Activated naive CD8-positive, alpha-beta T cell treated with anti-CD3 and anti-CD28 coated beads, Interleukin-2, amount 50 U/mL, for 24 hours (primary cell): ENCODE measurements around the gene RAF1.
"Not testable (repeated sequence)": the region's sequence is repeated elsewhere in the genome, so short reads cannot be mapped to it uniquely, and the experiment has no call there.

Experiments
- ATAC-seq: fragments of 150-1000 bp; cut with Tn5 transposase; one replicate; pipeline ENCODE4 v1.10.0; 2021
- DNase-seq: peaks from one replicate; pipeline ENCODE4 v3.0.0; 2021
- H3K27ac Mint-ChIP-seq: one replicate; pipeline ENCODE4 v1.8.0; 2021; ENCODE audit warnings: mild to moderate bottlenecking, mixed read lengths
- H3K27me3 Mint-ChIP-seq: one replicate; pipeline ENCODE4 v1.8.0; 2021; ENCODE audit warnings: mixed read lengths
- H3K36me3 Mint-ChIP-seq: one replicate; pipeline ENCODE4 v1.8.0; 2021; ENCODE audit warnings: low read depth, mixed read lengths
- H3K4me1 Mint-ChIP-seq: one replicate; pipeline ENCODE4 v1.8.0; 2021; ENCODE audit warnings: mixed read lengths
- H3K4me3 Mint-ChIP-seq: one replicate; pipeline ENCODE4 v1.8.0; 2021; ENCODE audit warnings: mild to moderate bottlenecking, moderate library complexity, mixed read lengths
- H3K9me3 Mint-ChIP-seq: one replicate; pipeline ENCODE4 v1.8.0; 2021; ENCODE audit warnings: mixed read lengths

The RAF1 gene

GRCh38 chr3:12661926-12662592 is 1.9 kb downstream of the RAF1 start:
- H3K27ac Mint-ChIP-seq, result peak overlapping the region; percentile 90
- DNase-seq, result no peak
- ATAC-seq, result no peak
- H3K27me3 Mint-ChIP-seq, result no peaks in the 10 kb centered on the region
- peaks cover 12% of the 10 kb centered on the region for H3K36me3 Mint-ChIP-seq
- peak overlapping the region; percentile 92 for H3K4me3 Mint-ChIP-seq
- peaks cover 51% of the 10 kb centered on the region for H3K4me1 Mint-ChIP-seq
- no peaks in the 10 kb centered on the region for H3K9me3 Mint-ChIP-seq

GRCh38 chr3:12661375-12661774 is 2.5 kb downstream of the RAF1 start:
- Mint-ChIP-seq H3K4me1 (peaks cover 58% of the 10 kb centered on the region), H3K36me3 (peaks cover 13% of the 10 kb centered on the region), H3K4me3 (peak overlapping the region; percentile 21)
- not testable (repeated sequence) for H3K9me3 Mint-ChIP-seq, ATAC-seq, H3K27me3 Mint-ChIP-seq, DNase-seq, H3K27ac Mint-ChIP-seq

DNA sequence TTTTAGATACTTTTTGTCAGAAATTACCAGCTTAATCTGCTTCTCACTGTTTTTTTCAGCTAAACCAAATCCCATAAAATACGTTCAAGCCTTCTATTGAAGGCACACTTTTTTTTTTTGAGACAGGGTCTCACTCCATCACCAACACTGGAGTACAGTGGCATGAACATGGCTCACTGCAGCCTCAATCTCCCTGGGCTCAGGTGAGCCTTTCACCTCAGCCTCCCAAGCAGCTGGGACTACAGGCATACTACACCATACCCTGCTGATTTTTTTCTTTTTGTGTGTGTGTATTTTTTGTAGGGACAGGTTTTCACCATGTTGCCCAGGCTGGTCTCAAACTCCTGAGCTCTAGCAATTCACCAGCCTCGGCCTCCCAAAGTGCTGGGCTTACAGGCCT is 3.7 kb downstream of the RAF1 start:
- H3K4me1 Mint-ChIP-seq, result peaks cover 69% of the 10 kb centered on the region
- no peak overlapping the region for H3K27ac Mint-ChIP-seq
- H3K27me3 Mint-ChIP-seq, result no peaks in the 10 kb centered on the region
- peaks cover 15% of the 10 kb centered on the region for H3K36me3 Mint-ChIP-seq
- no peak overlapping the region for H3K4me3 Mint-ChIP-seq
- DNase-seq (no peak), ATAC-seq (no peak)
- no peaks in the 10 kb centered on the region for H3K9me3 Mint-ChIP-seq

- H3K4me1 Mint-ChIP-seq, result peaks cover 67% of the 10 kb centered on the region
- H3K27me3 Mint-ChIP-seq, result no peaks in the 10 kb centered on the region
- no peak for ATAC-seq
- H3K9me3 Mint-ChIP-seq, result no peaks in the 10 kb centered on the region
- peaks cover 15% of the 10 kb centered on the region for H3K36me3 Mint-ChIP-seq
- no peak for DNase-seq
- peak overlapping the region; percentile 35 for H3K4me3 Mint-ChIP-seq
- peak overlapping the region; percentile 78 for H3K27ac Mint-ChIP-seq
Measured at GRCh38 chr3:12659316-12660015, 4.5 kb downstream of the RAF1 start.

GRCh38 chr3:12658593-12659058 is 5.3 kb downstream of the RAF1 start:
- Mint-ChIP-seq H3K36me3 (peaks cover 15% of the 10 kb centered on the region), H3K4me3 (peak overlapping the region; percentile 52), H3K27me3 (no peaks in the 10 kb centered on the region), H3K27ac (peak overlapping the region; percentile 83), H3K4me1 (peaks cover 68% of the 10 kb centered on the region), H3K9me3 (no peaks in the 10 kb centered on the region)
- ATAC-seq (peak; percentile 38), DNase-seq (no peak)

GRCh38 chr3:12656850-12657249 is 7.1 kb downstream of the RAF1 start:
- no peaks in the 10 kb centered on the region for H3K9me3 Mint-ChIP-seq
- H3K36me3 Mint-ChIP-seq, result peaks cover 12% of the 10 kb centered on the region
- ATAC-seq, result no peak
- H3K4me3 Mint-ChIP-seq, result no peak overlapping the region
- no peaks in the 10 kb centered on the region for H3K27me3 Mint-ChIP-seq
- no peak overlapping the region for H3K27ac Mint-ChIP-seq
- peaks cover 64% of the 10 kb centered on the region for H3K4me1 Mint-ChIP-seq
- DNase-seq, result no peak

DNA sequence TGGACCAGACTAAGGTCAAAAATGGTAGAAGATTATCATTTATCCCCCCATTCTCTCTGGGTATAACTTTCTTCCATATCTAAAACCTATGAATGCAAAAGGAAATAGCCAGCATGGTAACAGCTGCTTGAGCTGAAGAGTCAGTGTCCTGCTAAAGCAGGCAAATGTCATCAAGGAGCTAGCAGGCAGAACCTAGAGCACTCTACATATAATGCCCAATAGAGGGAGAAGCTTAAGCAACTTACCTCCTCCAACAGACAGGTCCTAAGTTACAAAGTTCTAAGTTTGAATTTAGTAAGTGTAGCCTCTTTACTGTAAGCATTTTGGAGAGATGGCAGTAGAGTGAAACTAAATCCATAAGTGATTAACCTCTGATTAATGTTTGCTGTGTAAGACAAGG is 7.7 kb downstream of the RAF1 start:
- Mint-ChIP-seq H3K27me3 (no peaks in the 10 kb centered on the region), H3K27ac (no peak overlapping the region), H3K4me3 (no peak overlapping the region), H3K9me3 (no peaks in the 10 kb centered on the region), H3K4me1 (peaks cover 63% of the 10 kb centered on the region), H3K36me3 (peaks cover 15% of the 10 kb centered on the region)
- ATAC-seq (no peak), DNase-seq (no peak)

GRCh38 chr3:12655701-12656100 is 8.2 kb downstream of the RAF1 start:
- Mint-ChIP-seq H3K36me3 (peaks cover 15% of the 10 kb centered on the region), H3K27ac (peak overlapping the region; percentile 22), H3K4me3 (no peak overlapping the region), H3K27me3 (no peaks in the 10 kb centered on the region), H3K4me1 (peaks cover 61% of the 10 kb centered on the region), H3K9me3 (no peaks in the 10 kb centered on the region)
- ATAC-seq (peak; percentile 55), DNase-seq (no peak)

DNA sequence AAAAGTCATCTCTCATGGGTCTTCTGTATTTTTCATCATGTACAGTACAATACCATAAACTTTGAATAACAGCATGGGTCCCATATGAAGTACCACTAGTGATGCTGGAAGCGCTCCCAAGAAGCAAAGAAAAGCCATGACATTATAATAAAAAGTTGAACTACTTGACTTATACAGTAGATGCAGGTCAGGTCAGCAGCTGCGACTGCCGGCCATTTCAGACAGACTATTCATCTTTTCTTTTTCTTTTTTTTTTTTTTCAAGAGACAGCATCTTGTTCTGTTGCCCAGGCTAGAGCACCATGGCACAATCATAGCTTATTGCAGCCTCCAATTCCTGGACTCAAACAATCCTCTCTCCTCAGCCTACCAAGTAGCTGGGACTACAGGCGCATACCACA is 10.2 kb downstream of the RAF1 start:
- Mint-ChIP-seq H3K9me3 (no peaks in the 10 kb centered on the region), H3K27ac (no peak overlapping the region), H3K4me3 (no peak overlapping the region), H3K36me3 (peaks cover 14% of the 10 kb centered on the region), H3K4me1 (peaks cover 58% of the 10 kb centered on the region), H3K27me3 (no peaks in the 10 kb centered on the region)
- ATAC-seq, result no peak
- no peak for DNase-seq

GRCh38 chr3:12648384-12648959 is 15.4 kb downstream of the RAF1 start:
- peak; percentile 36 for ATAC-seq
- Mint-ChIP-seq H3K4me3 (no peak overlapping the region), H3K9me3 (no peaks in the 10 kb centered on the region), H3K27me3 (no peaks in the 10 kb centered on the region), H3K27ac (peak overlapping the region; percentile 7), H3K36me3 (peaks cover 2% of the 10 kb centered on the region), H3K4me1 (peaks cover 57% of the 10 kb centered on the region)
- no peak for DNase-seq

DNA sequence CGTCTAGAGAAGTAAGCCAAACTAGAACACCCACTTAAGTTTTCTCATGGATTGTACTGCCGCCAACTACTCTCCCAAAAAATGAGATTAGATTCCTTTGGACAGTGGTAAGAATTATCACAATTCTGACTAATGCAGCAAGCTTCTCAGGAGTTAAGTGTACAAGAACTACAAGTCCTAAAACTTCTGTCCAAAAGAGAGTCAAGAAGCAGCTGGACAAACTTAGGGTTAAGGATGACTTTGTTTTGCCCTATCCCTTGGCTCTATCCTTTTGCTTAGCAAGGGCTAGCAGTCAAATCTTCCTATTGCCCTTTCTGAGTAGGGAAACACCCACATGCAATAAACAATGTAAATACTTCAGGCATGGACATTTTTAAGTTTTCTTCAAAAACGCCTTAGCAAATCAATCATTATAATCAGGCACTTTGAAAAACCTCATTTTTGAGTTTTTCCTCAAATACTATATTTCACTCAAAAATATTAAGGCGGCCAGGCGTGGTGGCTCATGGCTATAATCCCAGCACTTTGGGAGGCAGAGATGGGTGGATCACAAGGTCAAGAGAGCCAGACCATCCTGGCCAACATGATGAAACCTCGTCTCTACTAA is 19.5 kb downstream of the RAF1 start:
- Mint-ChIP-seq H3K36me3 (peaks cover 16% of the 10 kb centered on the region), H3K27ac (no peak overlapping the region), H3K4me1 (peaks cover 51% of the 10 kb centered on the region), H3K4me3 (no peak overlapping the region), H3K27me3 (no peaks in the 10 kb centered on the region), H3K9me3 (no peaks in the 10 kb centered on the region)
- ATAC-seq (no peak), DNase-seq (no peak)

DNA sequence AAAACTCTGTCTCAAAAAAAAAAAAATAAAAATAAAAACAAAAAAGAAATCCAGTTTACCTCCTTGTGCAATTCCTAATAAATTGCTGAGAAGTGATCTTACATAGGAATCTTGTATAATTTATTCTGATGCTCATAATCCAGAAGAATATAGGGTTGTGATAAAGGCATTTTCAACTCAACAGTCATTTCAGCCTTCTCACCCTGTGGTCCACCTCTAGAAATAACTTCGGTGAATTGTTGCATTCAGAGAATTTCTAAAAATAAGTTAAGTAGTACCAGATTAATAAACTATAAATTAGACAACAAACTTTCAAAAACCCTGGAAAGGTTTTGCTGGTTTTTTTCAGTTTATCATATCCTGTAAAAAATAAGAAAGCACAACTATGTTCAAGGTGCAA is 20.2 kb downstream of the RAF1 start:
- no peak overlapping the region for H3K4me3 Mint-ChIP-seq
- no peak overlapping the region for H3K27ac Mint-ChIP-seq
- ATAC-seq, result no peak
- no peaks in the 10 kb centered on the region for H3K9me3 Mint-ChIP-seq
- no peak for DNase-seq
- peaks cover 49% of the 10 kb centered on the region for H3K4me1 Mint-ChIP-seq
- H3K27me3 Mint-ChIP-seq, result no peaks in the 10 kb centered on the region
- H3K36me3 Mint-ChIP-seq, result peaks cover 16% of the 10 kb centered on the region

DNA sequence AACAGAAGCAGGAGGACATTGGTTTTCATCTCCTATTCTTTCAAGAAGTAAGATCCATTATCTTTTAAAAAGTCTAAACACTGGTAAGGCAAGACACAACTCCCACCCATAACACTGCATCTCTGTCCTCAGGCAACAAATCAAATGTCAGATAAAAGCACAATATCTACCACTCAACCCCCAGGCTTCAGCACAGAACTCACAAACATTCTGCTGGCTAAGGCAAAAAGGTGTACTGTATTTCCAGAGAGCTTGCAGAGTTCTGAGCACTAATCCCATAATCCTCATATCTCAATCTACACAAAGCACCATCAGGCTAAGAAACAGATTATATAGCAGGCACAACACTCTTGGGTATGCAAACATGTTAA is 20.9 kb downstream of the RAF1 start:
- Mint-ChIP-seq H3K27me3 (no peaks in the 10 kb centered on the region), H3K4me3 (no peak overlapping the region), H3K36me3 (peaks cover 19% of the 10 kb centered on the region), H3K9me3 (no peaks in the 10 kb centered on the region), H3K27ac (no peak overlapping the region), H3K4me1 (peaks cover 48% of the 10 kb centered on the region)
- DNase-seq (no peak), ATAC-seq (no peak)

DNA sequence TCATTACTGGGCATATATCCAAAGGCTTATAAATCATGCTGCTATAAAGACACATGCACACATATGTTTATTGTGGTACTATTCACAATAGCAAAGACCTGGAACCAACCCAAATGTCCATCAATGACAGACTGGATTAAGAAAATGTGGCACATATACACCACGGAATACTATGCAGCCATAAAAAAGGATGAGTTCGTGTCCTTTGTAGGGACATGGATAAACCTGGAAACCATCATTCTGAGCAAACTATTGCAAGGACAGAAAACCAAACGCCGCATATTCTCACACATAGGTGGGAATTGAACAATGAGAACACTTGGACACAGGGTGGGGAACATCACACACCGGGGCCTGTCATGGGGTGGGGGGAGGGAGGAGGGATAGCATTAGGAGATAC is 23.1 kb downstream of the RAF1 start:
- not testable (repeated sequence) for DNase-seq, H3K9me3 Mint-ChIP-seq, H3K27me3 Mint-ChIP-seq, ATAC-seq, H3K4me3 Mint-ChIP-seq, H3K27ac Mint-ChIP-seq
- Mint-ChIP-seq H3K36me3 (peaks cover 25% of the 10 kb centered on the region), H3K4me1 (peaks cover 43% of the 10 kb centered on the region)

- no peak overlapping the region for H3K27ac Mint-ChIP-seq
- no peak for DNase-seq
- H3K27me3 Mint-ChIP-seq, result no peaks in the 10 kb centered on the region
- peaks cover 33% of the 10 kb centered on the region for H3K36me3 Mint-ChIP-seq
- ATAC-seq, result peak; percentile 36
- H3K4me3 Mint-ChIP-seq, result no peak overlapping the region
- H3K9me3 Mint-ChIP-seq, result no peaks in the 10 kb centered on the region
- peaks cover 32% of the 10 kb centered on the region for H3K4me1 Mint-ChIP-seq
Measured at GRCh38 chr3:12638105-12638504, 25.8 kb downstream of the RAF1 start.
